Measurements from ENCODE around the gene P3H2.
"Not testable (repeated sequence)": the region's sequence is repeated elsewhere in the genome, so short reads cannot be mapped to it uniquely, and the experiment has no call there.

P3H2 gene

GRCh38 chr3:189974359-189974758, 146.3 kb downstream of the P3H2 start:
- DNase-seq = no peak

- peak; percentile 18 to 76 for DNase-seq
Observed at GRCh38 chr3:189967254-189967865, 153.3 kb downstream of the P3H2 start.

- DNase-seq = peak; percentile 7 to 39
Observed at GRCh38 chr3:189966843-189967242, 153.9 kb downstream of the P3H2 start.

- DNase-seq = no peak
Observed at GRCh38 chr3:189964623-189965332, 155.9 kb downstream of the P3H2 start.

DNA sequence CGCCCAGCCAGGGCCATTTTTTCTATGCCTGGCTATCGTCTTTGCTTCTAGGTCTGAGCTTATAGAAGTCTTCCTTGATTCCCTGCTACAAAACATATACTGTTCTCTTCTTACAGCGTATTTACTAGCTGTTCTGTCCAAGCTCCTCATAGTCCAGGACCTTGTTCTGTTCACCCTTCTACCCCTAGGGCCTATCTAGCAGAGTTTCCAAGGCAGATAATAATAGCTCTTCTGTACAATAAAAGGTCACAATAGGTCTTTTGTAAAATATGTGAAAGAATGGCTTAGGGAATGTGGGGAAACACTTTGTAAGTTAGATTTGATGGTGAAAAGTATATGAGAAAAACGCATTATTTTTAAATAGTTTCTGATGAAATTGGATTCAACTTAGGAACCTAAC, 158.2 kb downstream of the P3H2 start:
- DNase-seq = no peak

DNA sequence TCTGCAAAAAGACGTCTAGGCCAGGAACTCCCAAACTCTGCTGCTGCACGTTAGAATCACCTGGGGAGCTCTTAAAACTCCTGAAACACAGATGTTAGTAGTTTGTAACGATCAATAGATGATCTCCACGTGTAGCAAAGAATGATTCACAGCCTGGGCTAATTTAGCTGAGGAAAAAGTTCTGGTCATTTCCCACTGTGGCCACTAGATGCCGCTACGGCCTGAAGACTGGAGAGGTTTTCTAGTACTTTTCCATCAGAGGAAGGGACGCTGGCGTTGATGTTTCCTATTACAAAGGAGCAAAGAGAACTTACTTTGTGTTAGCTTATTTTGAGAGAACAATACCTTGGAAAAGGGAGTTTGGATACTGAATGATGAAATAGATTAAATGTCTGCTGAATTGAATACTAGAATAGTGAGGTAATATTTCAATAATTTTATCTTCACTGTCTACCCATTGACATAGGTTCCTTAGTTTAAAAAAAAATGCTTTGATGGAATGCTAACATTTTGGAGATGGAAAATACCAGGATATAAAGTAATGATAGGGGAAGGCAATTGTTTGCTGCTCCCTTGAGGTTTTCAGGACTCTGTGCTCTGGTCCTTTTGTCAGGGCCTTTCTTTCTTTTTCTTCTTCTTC, 159.1 kb downstream of the P3H2 start:
- peak; percentile 52 to 92 for DNase-seq

GRCh38 chr3:189961086-189961485, 159.6 kb downstream of the P3H2 start:
- not testable (repeated sequence) for DNase-seq

DNA sequence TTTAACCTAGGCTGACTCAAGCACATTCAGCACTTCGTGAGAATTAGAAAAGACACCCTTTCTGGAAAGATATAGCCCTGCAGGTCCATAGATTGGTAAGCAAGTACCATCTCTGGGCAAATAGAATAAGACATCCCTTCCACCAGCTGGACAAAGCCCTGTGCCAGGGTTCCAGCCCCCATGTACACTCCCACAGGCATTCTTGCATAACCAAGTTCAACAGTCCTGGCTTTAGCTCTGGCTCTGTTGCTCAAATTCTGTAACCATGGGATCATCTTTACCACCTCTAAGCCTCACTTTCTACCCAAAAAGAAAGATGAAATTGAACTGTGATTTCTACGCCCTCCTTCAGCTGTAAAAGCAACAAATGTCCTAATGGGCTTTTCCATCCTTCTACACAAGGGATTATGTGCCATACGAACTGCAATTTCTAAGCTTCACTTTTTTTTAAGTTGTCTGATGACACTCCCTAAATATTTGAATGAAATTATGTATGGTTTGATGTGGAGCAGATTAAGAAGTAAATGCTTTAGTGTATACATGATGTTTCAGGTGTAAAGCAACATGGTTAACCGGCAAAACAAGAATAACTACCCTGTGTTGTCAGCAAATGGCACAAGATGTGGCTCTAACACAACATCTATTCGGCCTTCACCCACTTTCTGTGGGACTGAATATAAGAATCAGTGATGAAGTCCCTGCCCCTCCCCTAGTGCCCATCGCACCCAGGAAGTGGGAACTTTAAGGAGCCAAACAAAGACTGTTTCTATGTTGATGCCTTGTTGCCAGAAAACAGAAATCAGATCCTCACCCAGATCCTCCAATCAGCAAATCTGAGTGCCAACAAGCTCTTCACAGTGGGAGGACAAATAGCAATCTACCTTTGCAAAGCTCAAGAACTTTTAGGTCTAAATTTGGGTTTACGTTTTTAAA, 165.7 kb downstream of the P3H2 start:
- no peak for DNase-seq

DNA sequence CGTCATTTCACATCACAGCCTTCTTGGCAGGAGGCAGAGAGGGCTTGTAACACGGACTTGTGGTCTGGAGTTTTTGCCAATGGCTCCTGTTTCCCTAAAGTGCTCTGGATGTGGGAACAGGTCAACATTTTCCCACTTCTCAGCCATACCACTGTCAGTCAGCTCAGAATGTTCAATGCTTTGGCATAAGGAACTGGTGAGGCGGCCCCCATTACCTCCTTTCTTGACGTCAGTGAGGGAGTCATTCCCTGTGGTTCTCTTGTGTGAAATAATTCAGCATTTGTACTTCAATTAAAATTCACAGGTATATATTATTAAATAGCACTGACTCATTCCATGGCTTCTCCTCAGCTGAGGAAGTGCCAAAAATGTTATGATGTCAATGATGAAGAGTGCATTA, 167.1 kb downstream of the P3H2 start:
- DNase-seq = no peak

DNA sequence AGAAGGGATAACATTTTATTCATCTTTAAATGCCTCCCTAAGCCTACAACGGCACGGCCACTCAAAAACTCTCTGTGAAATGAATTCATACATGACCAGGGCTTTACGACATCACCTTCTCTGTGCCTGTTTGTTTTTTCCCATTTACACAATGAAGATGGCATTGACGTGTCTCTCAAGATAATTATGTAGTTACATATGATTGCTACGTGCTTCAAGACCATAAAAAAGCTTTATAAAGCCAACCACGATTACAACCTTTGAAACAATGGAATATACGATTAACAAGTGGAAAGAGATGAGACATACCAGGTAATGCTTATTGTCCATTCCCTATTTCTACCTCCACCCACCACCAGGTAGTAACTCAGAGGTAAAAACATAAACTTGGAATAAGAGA, 168.4 kb downstream of the P3H2 start:
- no peak for DNase-seq

GRCh38 chr3:189950258-189950657, 170.4 kb downstream of the P3H2 start:
- DNase-seq = no peak

- no peak for DNase-seq
Observed at GRCh38 chr3:189949580-189949979, 171.1 kb downstream of the P3H2 start.

- no peak for DNase-seq
Observed at GRCh38 chr3:189948724-189949045, 172.0 kb downstream of the P3H2 start.

GRCh38 chr3:189947948-189948723, 172.6 kb downstream of the P3H2 start:
- peak in 1 of 2 donors; percentile 18 for DNase-seq

DNA sequence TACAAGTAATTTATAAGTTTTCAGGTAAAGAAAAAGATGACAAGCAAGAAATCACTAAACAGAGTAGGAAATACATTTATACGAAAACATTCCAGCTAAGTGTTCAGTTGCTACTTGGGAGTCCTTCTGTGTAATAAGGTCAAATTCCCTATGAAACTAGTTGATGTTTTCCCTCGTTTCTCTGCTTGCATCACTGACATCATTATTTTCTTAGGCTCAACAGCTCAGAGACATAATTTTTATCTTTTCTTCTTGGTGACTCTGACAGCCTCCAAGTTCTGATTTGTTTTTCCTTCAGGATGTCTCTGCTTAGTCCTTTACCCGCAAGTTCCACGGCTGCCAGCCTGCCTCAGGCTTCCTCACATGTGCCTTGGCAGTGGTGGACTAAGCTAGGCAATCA, 173.6 kb downstream of the P3H2 start:
- no peak for DNase-seq

- no peak for DNase-seq
Observed at GRCh38 chr3:189945935-189946709, 174.6 kb downstream of the P3H2 start.

GRCh38 chr3:189944285-189945145, 176.2 kb downstream of the P3H2 start:
- no peak for DNase-seq

GRCh38 chr3:189942948-189943347, 177.7 kb downstream of the P3H2 start:
- DNase-seq = no peak

GRCh38 chr3:189941679-189942078, 179.0 kb downstream of the P3H2 start:
- DNase-seq = no peak

DNA sequence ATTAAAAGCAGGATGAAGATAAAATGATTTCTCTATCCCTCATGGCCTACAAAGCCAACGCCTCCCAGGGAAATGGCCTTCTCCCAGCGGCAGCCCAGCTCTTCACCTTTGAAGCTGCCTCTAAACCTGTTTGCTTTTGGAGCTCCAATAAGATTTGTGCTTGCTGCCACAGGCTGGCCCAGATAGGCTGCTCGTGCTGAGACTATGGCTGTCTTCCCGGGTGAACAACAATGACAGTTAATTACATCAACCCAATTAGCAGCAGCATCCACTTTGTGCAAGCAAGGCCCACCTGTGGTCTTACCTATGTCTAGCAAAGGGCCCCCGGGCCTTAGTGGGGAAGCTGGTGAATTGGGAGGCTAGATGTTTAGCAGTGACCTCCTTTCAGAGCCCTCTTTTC, 179.6 kb downstream of the P3H2 start:
- DNase-seq = no peak
